B cell (primary cell): ENCODE results near the gene AQP3. TPM values are rescaled to one million over a fixed set of nuclear protein-coding genes. Genes with fewer than 3 reads are reported as not detected.

Experiments
- ATAC-seq: fragments of 200-7000 bp; cut with Tn5 transposase; one replicate; pipeline ENCODE4 v1.10.0; 2021; ENCODE audit warnings: low read depth, mild to moderate bottlenecking, moderate number of reproducible peaks, moderate library complexity
- CTCF ChIA-PET: fragments of 350-600 bp; sonication (Branson Sonifier 250); formaldehyde crosslinking; loops from one replicate; lab custom pipeline; 2021; ENCODE audit warnings: antibody characterized with exemption, inconsistent platforms; lab: Charles Lee
- POLR2A ChIA-PET: fragments of 350-600 bp; sonication (Branson Sonifier 250); formaldehyde crosslinking; loops from one replicate; lab custom pipeline; 2021; ENCODE audit warnings: antibody characterized with exemption; lab: Charles Lee
- DNase-seq: peaks from one replicate; pipeline ENCODE4 v3.0.0; 2013
- H2AFZ ChIP-seq: 2 replicates; pipeline ENCODE4 v1.6.1; 2012; ENCODE audit warnings: mild to moderate bottlenecking, low read depth, low read length; ENCODE audit not compliant: insufficient read depth, poor library complexity, severe bottlenecking
- H3K27ac ChIP-seq, 2 donors: 1 replicate in 1 of 2; 2 replicates in 1 of 2; pipeline ENCODE4 v1.5.1; 2012 to 2013; ENCODE audit warnings: low read length in 2 of 2, mild to moderate bottlenecking in 2 of 2, moderate library complexity in 1 of 2
- H3K27me3 ChIP-seq, 4 experiments: fragments of 200-600 bp in 1 of 4; sonication (generic) in 1 of 4; replicated peaks in 1 of 4; 1 replicate in 2 of 4; 2 replicates in 2 of 4; pipeline versions ENCODE4 v1.6.1 to v1.7.0; 2013 to 2016; ENCODE audit warnings: low read length in 3 of 4, mild to moderate bottlenecking in 2 of 4, mixed read lengths in 1 of 4, moderate library complexity in 1 of 4; ENCODE audit not compliant: insufficient read depth in 4 of 4, control insufficient read depth in 3 of 4; ENCODE audit errors: control extremely low read depth in 1 of 4
- H3K36me3 ChIP-seq, 2 experiments: replicated peaks in 1 of 2; 1 replicate in 1 of 2; 2 replicates in 1 of 2; pipeline versions ENCODE4 v1.6.1 to v1.7.1; 2013; ENCODE audit warnings: low read length in 1 of 2; ENCODE audit not compliant: insufficient read depth in 2 of 2, control insufficient read depth in 1 of 2; ENCODE audit errors: control extremely low read depth in 1 of 2, extremely low read depth in 1 of 2
- H3K4me1 ChIP-seq, 2 donors: fragments of 200-600 bp in 1 of 2; sonication (generic) in 1 of 2; 1 replicate in 1 of 2; 2 replicates in 1 of 2; pipeline versions ENCODE4 v1.5.1 to v1.6.1; 2013 to 2017; ENCODE audit warnings: low read length in 2 of 2; ENCODE audit not compliant: control insufficient read depth in 2 of 2, insufficient read depth in 2 of 2
- H3K4me2 ChIP-seq: replicated peaks from 2 replicates; pipeline ENCODE3; 2012; ENCODE audit warnings: mild to moderate bottlenecking, low read depth, low read length; ENCODE audit not compliant: poor library complexity, severe bottlenecking
- H3K4me3 ChIP-seq, 5 experiments: fragments of 200-600 bp in 1 of 5; sonication (generic) in 1 of 5; 1 replicate in 3 of 5; 2 replicates in 2 of 5; pipeline versions ENCODE4 v1.5.1 to v1.7.0; 2011 to 2016; ENCODE audit warnings: low read length in 4 of 5, mild to moderate bottlenecking in 4 of 5, low read depth in 2 of 5, control low read depth in 1 of 5, moderate library complexity in 1 of 5; ENCODE audit not compliant: insufficient read depth in 1 of 5; ENCODE audit errors: control extremely low read depth in 1 of 5, extremely low read depth in 1 of 5
- H3K79me2 ChIP-seq: fragments of 200-600 bp; sonication (generic); one replicate; pipeline ENCODE4 v1.6.0; 2016; ENCODE audit warnings: low read length; ENCODE audit not compliant: control insufficient read depth, insufficient read depth
- H3K9ac ChIP-seq: fragments of 200-600 bp; sonication (generic); 2 replicates; pipeline ENCODE4 v1.6.1; 2017; ENCODE audit warnings: mild to moderate bottlenecking, low read length, moderate library complexity
- H3K9me3 ChIP-seq, 3 donors: one replicate each; pipeline versions ENCODE4 v1.6.1 to v1.7.1; 2013; ENCODE audit warnings: low read length in 2 of 3; ENCODE audit not compliant: control insufficient read depth in 2 of 3, insufficient read depth in 1 of 3; ENCODE audit errors: control extremely low read depth in 1 of 3
- H4K20me1 ChIP-seq: 2 replicates; pipeline ENCODE4 v1.6.0; 2012; ENCODE audit warnings: mild to moderate bottlenecking, low read length; ENCODE audit not compliant: insufficient read depth, control insufficient read depth, poor library complexity, severe bottlenecking
- H3K27ac Mint-ChIP-seq: one replicate; pipeline ENCODE4 v1.8.0; 2021; ENCODE audit warnings: mixed read lengths
- H3K27me3 Mint-ChIP-seq: one replicate; pipeline ENCODE4 v1.8.0; 2021; ENCODE audit warnings: mixed read lengths
- H3K4me1 Mint-ChIP-seq: one replicate; pipeline ENCODE4 v1.8.0; 2021; ENCODE audit warnings: mixed read lengths
- H3K4me3 Mint-ChIP-seq: one replicate; pipeline ENCODE4 v1.8.0; 2021; ENCODE audit warnings: mixed read lengths
- H3K9me3 Mint-ChIP-seq: one replicate; pipeline ENCODE4 v1.8.0; 2022; ENCODE audit warnings: mixed read lengths; ENCODE audit not compliant: insufficient read depth
- CTCF ChIP-seq: fragments of 200-600 bp; IDR thresholded peaks from one replicate; pipeline ENCODE4 v1.8.0; 2022; ENCODE audit warnings: antibody characterized with exemption, mild to moderate bottlenecking
- EZH2 ChIP-seq: IDR thresholded peaks from 2 replicates; pipeline ENCODE4 v1.6.1; 2012; ENCODE audit warnings: borderline replicate concordance, low read depth, mild to moderate bottlenecking, moderate library complexity, low read length; ENCODE audit not compliant: insufficient read depth, poor library complexity, severe bottlenecking
- WGBS: methylation state at CpG from one replicate; pipeline ENCODE4 v1.1.5; 2013; ENCODE audit warnings: missing lambda C conversion rate; ENCODE audit not compliant: insufficient coverage; 5-methylcytosine and 5-hydroxymethylcytosine counted together
- intact Hi-C: fragments of 100-400 bp; cut with micrococcal nuclease; formaldehyde crosslinking; loops from one replicate; pipeline ENCODE4 v1.10.0; 2022
- polyA plus RNA-seq: library from polyadenylated mRNA; depleted of rRNA; stranded (reverse); fragments of >200 nt; gene quantifications from 2 replicates; pipeline ENCODE4 v1.2.3, GENCODE V29; 2012
- total RNA-seq, 2 donors: library from RNA; stranded (reverse); fragments of 120-200 nt in 1 of 2; gene quantifications; 1 replicate in 1 of 2; 2 replicates in 1 of 2; pipeline versions ENCODE4 v1.2.3 to v1.2.4, GENCODE V29; 2013 to 2022

Gene AQP3
- total and polyA plus RNA-seq, 2 donors (not counting 1 experiment from before 2014, with no cell fraction given) = 1.8 to 10.0 TPM

GRCh38 chr9:33435821-33436277, 11.5 kb downstream of the AQP3 start:
- WGBS = 96% methylated on average over 2 of the region's 8 CpGs
- no peak overlapping the region for H2AFZ ChIP-seq
- no peaks in the 10 kb centered on the region for H3K79me2 ChIP-seq
- TF ChIP-seq EZH2 (no peak), CTCF (no peak)
- Mint-ChIP-seq H3K4me3 (no peak overlapping the region), H3K4me1 (peaks cover 4% of the 10 kb centered on the region), H3K27me3 (peaks cover 5% of the 10 kb centered on the region), H3K9me3 (no peaks in the 10 kb centered on the region), H3K27ac (no peak overlapping the region)
- POLR2A ChIA-PET = no interaction called here
- H3K4me2 ChIP-seq = no peak overlapping the region
- no peak overlapping the region for H3K9ac ChIP-seq
- H3K4me1 ChIP-seq = peaks cover 0 to 5% of the 10 kb centered on the region in 2 donors
- no peak for DNase-seq
- no peak for ATAC-seq
- H3K9me3 ChIP-seq = no peaks in the 10 kb centered on the region
- H3K27ac ChIP-seq = no peak overlapping the region
- CTCF ChIA-PET = interaction anchor here (1.3 kb wide), 1 partner anchor 60 kb away, joined by 3 read pairs; no protein-coding TSS in a partner anchor
- no peak overlapping the region for H3K4me3 ChIP-seq
- peaks cover 0 to 3% (median 0%) of the 10 kb centered on the region in 4 experiments for H3K27me3 ChIP-seq
- intact Hi-C loops = no loop called here
- no peaks in the 10 kb centered on the region for H4K20me1 ChIP-seq
- H3K36me3 ChIP-seq = no peaks in the 10 kb centered on the region

GRCh38 chr9:33434317-33435105, 12.9 kb downstream of the AQP3 start:
- ChIA-PET POLR2A (no interaction called here), CTCF (interaction anchor here (1.3 kb wide), 1 partner anchor 59 kb away, joined by 3 read pairs; no protein-coding TSS in a partner anchor)
- Histone ChIP-seq H3K27ac (no peak overlapping the region), H3K36me3 (no peaks in the 10 kb centered on the region), H3K27me3 (peaks cover 0 to 3% (median 0%) of the 10 kb centered on the region in 4 experiments), H4K20me1 (no peaks in the 10 kb centered on the region), H2AFZ (no peak overlapping the region), H3K9ac (no peak overlapping the region), H3K9me3 (no peaks in the 10 kb centered on the region), H3K4me1 (peaks cover 0 to 5% of the 10 kb centered on the region in 2 donors), H3K4me3 (no peak overlapping the region), H3K79me2 (no peaks in the 10 kb centered on the region), H3K4me2 (no peak overlapping the region)
- no peak overlapping the region for H3K27ac Mint-ChIP-seq
- H3K27me3 Mint-ChIP-seq = no peaks in the 10 kb centered on the region
- 83% methylated on average over 11 of the region's 16 CpGs for WGBS
- H3K4me1 Mint-ChIP-seq = peaks cover 4% of the 10 kb centered on the region
- H3K9me3 Mint-ChIP-seq = no peaks in the 10 kb centered on the region
- DNase-seq (no peak), ATAC-seq (no peak)
- no peak overlapping the region for H3K4me3 Mint-ChIP-seq
- intact Hi-C loops = no loop called here
- no peak for TF ChIP-seq CTCF
- TF ChIP-seq EZH2 = no peak
